Measurements from ENCODE around the gene ZNF821. TPM values are rescaled to one million over a fixed set of nuclear protein-coding genes. Genes with fewer than 3 reads are reported as not detected.
A peak's percentile ranks its signal among the peaks of the same experiment; 100 is the strongest.

Gene ZNF821
- total RNA-seq, 1 donor from 2014 or later = not detected

- Histone ChIP-seq H3K4me3 (peak overlapping the region; percentile 71 to 81), H3K4me1 (peaks cover 0 to 27% of the 10 kb centered on the region in 2 donors), H3K9me3 (no peaks in the 10 kb centered on the region), H3K36me3 (peaks cover 0 to 6% of the 10 kb centered on the region in 2 donors), H3K27ac (peak overlapping the region; percentile 94 to 97), H3K27me3 (no peaks in the 10 kb centered on the region)
- peak in 1 of 2 donors; percentile 72 for DNase-seq (ENCODE audit: low spot score in 2 of 2)
- peak in 1 of 3 experiments; percentile 22 for TF ChIP-seq CTCF (IDR thresholded peaks at IDR 0.05)
- intact Hi-C loops (cut with DNase I) = loop anchor here (2.0 to 10.0 kb wide), 3 partner anchors 76 to 1040 kb away; partner anchors contain the start of gene AP1G1
These were observed 10.4 kb upstream of the ZNF821 start for GRCh38 chr16:71894229-71894920.

- no peak for TF ChIP-seq CTCF (IDR thresholded peaks at IDR 0.05)
- Histone ChIP-seq H3K36me3 (peaks cover 0 to 6% of the 10 kb centered on the region in 2 donors), H3K27ac (peak overlapping the region; percentile 94 to 97), H3K4me3 (peak overlapping the region; percentile 71 to 81), H3K4me1 (peaks cover 0 to 23% of the 10 kb centered on the region in 2 donors), H3K27me3 (no peaks in the 10 kb centered on the region), H3K9me3 (no peaks in the 10 kb centered on the region)
- intact Hi-C loops (cut with DNase I) = loop anchor here (2.0 to 10.0 kb wide), 3 partner anchors 75 to 1041 kb away; partner anchors contain the start of gene AP1G1
- no peak for DNase-seq (ENCODE audit: low spot score in 2 of 2)
These were observed 9.9 kb upstream of the ZNF821 start for GRCh38 chr16:71893888-71894228.

DNA sequence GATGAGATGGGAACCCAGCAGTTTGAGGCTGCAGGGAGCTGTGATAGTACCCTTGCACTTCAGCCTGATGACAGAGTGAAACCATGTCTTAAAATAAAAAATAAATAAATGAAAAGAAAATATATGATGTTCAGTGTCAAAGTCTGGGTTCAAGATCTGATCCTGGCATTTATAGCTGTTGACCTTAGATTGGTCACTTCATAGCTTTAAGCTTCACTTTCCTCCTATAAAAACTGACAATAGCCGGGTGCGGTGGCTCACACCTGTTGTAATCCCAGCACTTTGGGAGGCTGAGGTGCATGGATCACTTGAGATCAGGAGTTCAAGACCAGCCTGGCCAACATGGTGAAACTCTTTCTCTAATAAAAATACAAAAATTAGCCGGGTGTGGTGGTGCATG is 5.2 kb upstream of the ZNF821 start:
- Histone ChIP-seq H3K36me3 (no peaks in the 10 kb centered on the region), H3K4me1 (peaks cover 0 to 5% of the 10 kb centered on the region in 2 donors), H3K27me3 (no peaks in the 10 kb centered on the region), H3K27ac (no peak overlapping the region), H3K4me3 (no peak overlapping the region), H3K9me3 (no peaks in the 10 kb centered on the region)
- intact Hi-C loops (cut with DNase I) = no loop called here
- no peak for TF ChIP-seq CTCF (IDR thresholded peaks at IDR 0.05)
- no peak for DNase-seq (ENCODE audit: low spot score in 2 of 2)

GRCh38 chr16:71885261-71885650 is 1.3 kb upstream of the ZNF821 start:
- H3K4me3 ChIP-seq = peak overlapping the region in 1 of 2 donors; percentile 79
- H3K27ac ChIP-seq = no peak overlapping the region
- H3K4me1 ChIP-seq = peaks cover 0 to 4% of the 10 kb centered on the region in 2 donors
- TF ChIP-seq CTCF (IDR thresholded peaks at IDR 0.05) = no peak
- DNase-seq (ENCODE audit: low spot score in 2 of 2) = no peak
- H3K9me3 ChIP-seq = no peaks in the 10 kb centered on the region
- no peaks in the 10 kb centered on the region for H3K27me3 ChIP-seq
- peaks cover 0 to 4% of the 10 kb centered on the region in 2 donors for H3K36me3 ChIP-seq
- intact Hi-C loops (cut with DNase I) = no loop called here

DNA sequence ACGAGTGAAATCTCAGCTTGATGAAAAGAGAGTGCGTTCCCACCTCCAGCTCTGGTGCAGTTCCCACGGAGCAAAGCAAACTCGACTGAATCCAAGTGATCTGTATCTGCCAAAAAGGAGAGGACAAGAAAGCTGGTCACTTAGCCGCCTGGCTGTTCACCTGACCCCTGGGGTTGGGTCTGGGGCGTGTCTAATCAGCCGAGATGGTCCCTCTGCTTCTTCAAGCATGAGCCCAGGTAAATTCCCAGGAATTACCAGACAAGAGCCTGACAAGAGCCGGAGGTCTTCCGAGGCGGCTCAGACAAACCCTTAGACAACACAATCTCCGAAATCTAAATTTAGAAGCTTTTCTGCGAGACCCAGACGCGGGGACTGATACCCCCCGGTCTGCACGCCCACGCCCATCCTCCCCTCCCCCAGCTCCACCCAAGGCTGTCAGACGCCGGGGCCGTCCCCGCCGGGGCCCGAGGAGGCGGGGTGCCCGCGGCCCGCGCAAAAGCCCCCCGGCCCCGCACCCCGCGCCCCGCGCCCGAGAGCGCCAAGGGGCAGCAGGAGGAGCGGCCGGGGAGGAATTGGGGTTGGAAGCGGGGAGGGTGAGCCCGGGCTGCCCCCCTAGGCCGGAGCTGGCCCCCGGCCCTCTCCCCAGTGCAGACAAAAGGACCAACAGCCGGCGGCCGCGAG is 674 bp downstream of the ZNF821 start:
- Histone ChIP-seq H3K9me3 (no peaks in the 10 kb centered on the region), H3K27me3 (no peaks in the 10 kb centered on the region), H3K27ac (peak overlapping the region; percentile 94 to 95), H3K4me1 (peaks cover 0 to 4% of the 10 kb centered on the region in 2 donors), H3K4me3 (peak overlapping the region; percentile 79 to 87), H3K36me3 (peaks cover 0 to 23% of the 10 kb centered on the region in 2 donors)
- peak in 1 of 2 donors; percentile 71 for DNase-seq (ENCODE audit: low spot score in 2 of 2)
- intact Hi-C loops (cut with DNase I) = loop anchor here (1.0 to 5.0 kb wide), 4 partner anchors 37 to 78 kb away; no protein-coding TSS in a partner anchor
- TF ChIP-seq CTCF (IDR thresholded peaks at IDR 0.05) = no peak

Measured in ascending aorta (tissue), 2 donors.